Kidney (tissue), 14 donors: ENCODE measurements around the gene TSPAN31. TPM values are rescaled to one million over a fixed set of nuclear protein-coding genes. Genes with fewer than 3 reads are reported as not detected.
"Not testable (repeated sequence)": the region's sequence is repeated elsewhere in the genome, so short reads cannot be mapped to it uniquely, and the experiment has no call there.

Experiments
- DNase-seq, 5 donors: peaks; one replicate each; pipeline ENCODE4 v3.0.0-alpha.2; 2013 to 2020
- FAIRE-seq: peaks from 2 replicates; lab custom pipeline; 2012; peaks lifted over from hg19 to GRCh38; lab: Jason Lieb, UNC
- H3K27ac ChIP-seq, 2 donors: one replicate each; pipeline ENCODE4 v1.7.0; 2013; ENCODE audit warnings: low read depth in 2 of 2, low read length in 2 of 2, inconsistent platforms in 1 of 2
- H3K27me3 ChIP-seq: one replicate; pipeline ENCODE4 v1.7.1; 2013; ENCODE audit warnings: low read length, inconsistent platforms; ENCODE audit not compliant: control insufficient read depth, insufficient read depth
- H3K36me3 ChIP-seq, 3 donors: one replicate each; pipeline versions ENCODE4 v1.7.0 to v1.7.1; 2013; ENCODE audit warnings: low read length in 3 of 3, control low read depth in 1 of 3, inconsistent platforms in 1 of 3; ENCODE audit not compliant: insufficient read depth in 3 of 3, control insufficient read depth in 2 of 3
- H3K4me1 ChIP-seq, 3 donors: one replicate each; pipeline versions ENCODE4 v1.7.0 to v1.7.1; 2013; ENCODE audit warnings: low read length in 3 of 3, inconsistent platforms in 1 of 3, low read depth in 1 of 3; ENCODE audit not compliant: control insufficient read depth in 2 of 3, insufficient read depth in 2 of 3
- H3K4me3 ChIP-seq, 3 donors: one replicate each; pipeline versions ENCODE4 v1.7.0 to v1.8.1; 2013; ENCODE audit warnings: low read length in 3 of 3, control low read depth in 1 of 3, inconsistent platforms in 1 of 3
- H3K9ac ChIP-seq, 3 donors: one replicate each; pipeline versions ENCODE4 v1.7.0 to v1.7.1; 2013; ENCODE audit warnings: low read length in 3 of 3, control low read depth in 1 of 3, inconsistent platforms in 1 of 3
- H3K9me3 ChIP-seq, 3 donors: one replicate each; pipeline versions ENCODE4 v1.7.0 to v1.7.1; 2013; ENCODE audit warnings: low read length in 3 of 3, control low read depth in 1 of 3, inconsistent platforms in 1 of 3; ENCODE audit not compliant: control insufficient read depth in 2 of 3, insufficient read depth in 1 of 3
- intact Hi-C: fragments of 100-400 bp; cut with DNase I; formaldehyde crosslinking; loops from one replicate; pipeline ENCODE4 v1.11.1; 2022
- polyA plus RNA-seq: library from polyadenylated mRNA; stranded (reverse); fragments of 350-450 nt; fragmentation: Illumina TruSeq; extraction: RNeasy Lipid Tissue Mini Kit (QIAGEN cat#74804); gene quantifications from one replicate; pipeline ENCODE4 v1.2.3, GENCODE V29; 2014; ENCODE audit warnings: low read depth, low replicate concordance; ENCODE audit not compliant: insufficient read depth
- total RNA-seq: library from RNA; stranded (reverse); fragmentation: NEBNext Ultra II Directional; extraction: Animal tissue kit (Norgen Biotek cat#: 25700); gene quantifications from one replicate; pipeline ENCODE4 v1.2.1, GENCODE V29; 2021
- TF ChIP-seq, protein P1 (sequence below): IDR thresholded peaks from 3 replicates; pipeline ENCODE4 v1.5.1; 2012; ENCODE audit warnings: mild to moderate bottlenecking, moderate library complexity, borderline replicate concordance; ENCODE audit not compliant: insufficient read depth; ENCODE audit errors: extremely low read depth
- donor health status: control.
- donor health status: control.
- donor health status: control.
- donor health status: control.
- donor health status: control.
- donor health status: DM: yes; HTN: yes; CAD: no.
- donor health status: Normal renal cell carcinoma (clear cell type).

TSPAN31 gene
- total and polyA plus RNA-seq, 2 donors from 2014 or later: 53.3 to 60.1 TPM

DNA sequence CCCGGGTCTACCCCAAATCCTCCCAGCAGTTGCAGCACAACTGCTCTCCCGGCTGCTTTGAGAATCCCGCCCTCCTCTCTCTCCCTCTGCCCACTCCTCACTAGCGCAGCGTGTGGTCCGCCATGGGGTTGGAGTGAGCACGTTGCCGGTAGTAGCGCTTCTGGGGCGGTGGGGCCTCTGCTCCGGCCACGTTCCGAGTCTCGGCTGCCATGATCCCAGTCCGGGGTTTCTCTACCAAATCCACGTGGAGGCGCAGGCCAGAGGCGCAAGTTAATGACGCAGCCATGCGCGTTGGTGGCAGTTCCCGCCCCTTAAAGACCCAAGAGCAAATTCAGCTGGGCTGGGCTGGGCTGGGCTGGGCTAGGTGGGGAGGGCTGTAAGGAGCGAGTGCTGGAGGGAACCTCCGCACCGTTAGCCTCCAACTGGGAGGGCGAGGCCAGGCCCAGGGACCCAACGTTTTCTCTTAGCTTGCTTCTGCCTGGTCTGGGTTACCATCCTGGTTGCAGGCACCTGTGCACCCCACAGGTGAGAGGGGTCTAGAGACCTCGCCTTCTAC is 27.1 kb downstream of the TSPAN31 start, which contains the start of gene METTL1:
TSS of gene METTL1 (minus strand) at position 233 of the 556 bp plus-strand sequence. CDS start at position 211, 22 bp downstream.
- no peaks in the 10 kb centered on the region for H3K9me3 ChIP-seq
- intact Hi-C loops: no loop called here
- FAIRE-seq (no peak), DNase-seq (peak; percentile 97 to 99 (median 98))
- peaks cover 0 to 4% (median 0%) of the 10 kb centered on the region in 3 donors for H3K36me3 ChIP-seq
- peak within 1 kb of the TSS; percentile 91 to 96 for H3K27ac ChIP-seq
- H3K4me3 ChIP-seq: peak within 1 kb of the TSS; percentile 81 to 95 (median 89)
- H3K4me1 ChIP-seq: peaks cover 0 to 7% (median 0%) of the 10 kb centered on the region in 3 donors
- H3K27me3 ChIP-seq: peaks cover under 1% of the 10 kb centered on the region
- peak within 1 kb of the TSS; percentile 61 to 86 (median 83) for H3K9ac ChIP-seq
- TF ChIP-seq, protein P1, sequence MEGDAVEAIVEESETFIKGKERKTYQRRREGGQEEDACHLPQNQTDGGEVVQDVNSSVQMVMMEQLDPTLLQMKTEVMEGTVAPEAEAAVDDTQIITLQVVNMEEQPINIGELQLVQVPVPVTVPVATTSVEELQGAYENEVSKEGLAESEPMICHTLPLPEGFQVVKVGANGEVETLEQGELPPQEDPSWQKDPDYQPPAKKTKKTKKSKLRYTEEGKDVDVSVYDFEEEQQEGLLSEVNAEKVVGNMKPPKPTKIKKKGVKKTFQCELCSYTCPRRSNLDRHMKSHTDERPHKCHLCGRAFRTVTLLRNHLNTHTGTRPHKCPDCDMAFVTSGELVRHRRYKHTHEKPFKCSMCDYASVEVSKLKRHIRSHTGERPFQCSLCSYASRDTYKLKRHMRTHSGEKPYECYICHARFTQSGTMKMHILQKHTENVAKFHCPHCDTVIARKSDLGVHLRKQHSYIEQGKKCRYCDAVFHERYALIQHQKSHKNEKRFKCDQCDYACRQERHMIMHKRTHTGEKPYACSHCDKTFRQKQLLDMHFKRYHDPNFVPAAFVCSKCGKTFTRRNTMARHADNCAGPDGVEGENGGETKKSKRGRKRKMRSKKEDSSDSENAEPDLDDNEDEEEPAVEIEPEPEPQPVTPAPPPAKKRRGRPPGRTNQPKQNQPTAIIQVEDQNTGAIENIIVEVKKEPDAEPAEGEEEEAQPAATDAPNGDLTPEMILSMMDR: no peak

DNA sequence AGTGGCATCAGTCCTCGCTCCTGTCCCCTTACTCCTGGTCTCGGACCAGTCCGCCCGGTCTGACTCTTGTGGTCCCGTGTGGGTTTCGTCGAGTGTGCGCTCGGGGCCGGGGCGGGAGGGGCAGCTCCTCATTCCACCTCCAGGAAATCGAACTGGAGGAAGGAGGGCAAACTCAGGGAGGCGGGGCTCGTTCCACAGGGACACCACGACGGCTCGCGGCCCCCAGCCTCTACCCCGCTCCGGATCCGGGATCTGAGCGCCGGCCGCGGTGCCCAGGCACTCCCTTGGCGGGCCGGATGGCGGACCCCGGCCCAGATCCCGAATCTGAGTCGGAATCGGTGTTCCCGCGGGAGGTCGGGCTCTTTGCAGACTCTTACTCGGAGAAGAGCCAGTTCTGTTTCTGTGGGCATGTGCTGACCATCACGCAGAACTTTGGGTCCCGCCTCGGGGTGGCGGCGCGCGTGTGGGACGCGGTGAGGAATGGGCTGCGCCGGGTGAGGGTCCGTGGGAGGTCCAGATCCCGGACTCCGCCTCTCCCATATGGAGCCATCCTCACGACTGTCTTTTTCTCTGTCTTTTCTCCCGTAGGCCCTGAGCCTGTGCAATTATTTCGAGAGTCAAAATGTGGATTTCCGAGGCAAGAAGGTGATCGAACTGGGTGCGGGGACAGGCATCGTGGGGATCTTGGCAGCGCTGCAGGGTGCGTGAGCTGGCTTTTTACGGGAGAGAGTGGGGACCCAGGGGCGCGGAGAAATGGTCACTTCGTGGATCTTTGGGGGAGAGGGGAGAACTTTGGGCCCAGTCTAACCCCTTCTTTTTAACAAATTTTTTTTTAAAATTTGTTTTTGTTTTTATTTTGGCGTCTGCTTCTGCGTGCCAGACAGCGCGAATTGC is 27.8 kb downstream of the TSPAN31 start, which contains the start of gene EEF1AKMT3:
TSS of gene EEF1AKMT3 (plus strand) at position 186 of the 894 bp plus-strand sequence. CDS start at position 297, 111 bp downstream.
- peak within 1 kb of the TSS; percentile 81 to 95 (median 89) for H3K4me3 ChIP-seq
- H3K9me3 ChIP-seq: no peaks in the 10 kb centered on the region
- FAIRE-seq (no peak), DNase-seq (peak in 4 of 5 donors; percentile 51 to 90 (median 66))
- intact Hi-C loops: no loop called here
- H3K36me3 ChIP-seq: peaks cover 0 to 4% (median 0%) of the 10 kb centered on the region in 3 donors
- peaks cover 0 to 7% (median 0%) of the 10 kb centered on the region in 3 donors for H3K4me1 ChIP-seq
- peak within 1 kb of the TSS; percentile 61 to 86 (median 83) for H3K9ac ChIP-seq
- TF ChIP-seq, protein P1: no peak
- H3K27ac ChIP-seq: peak within 1 kb of the TSS; percentile 91 to 96
- no peaks in the 10 kb centered on the region for H3K27me3 ChIP-seq

DNA sequence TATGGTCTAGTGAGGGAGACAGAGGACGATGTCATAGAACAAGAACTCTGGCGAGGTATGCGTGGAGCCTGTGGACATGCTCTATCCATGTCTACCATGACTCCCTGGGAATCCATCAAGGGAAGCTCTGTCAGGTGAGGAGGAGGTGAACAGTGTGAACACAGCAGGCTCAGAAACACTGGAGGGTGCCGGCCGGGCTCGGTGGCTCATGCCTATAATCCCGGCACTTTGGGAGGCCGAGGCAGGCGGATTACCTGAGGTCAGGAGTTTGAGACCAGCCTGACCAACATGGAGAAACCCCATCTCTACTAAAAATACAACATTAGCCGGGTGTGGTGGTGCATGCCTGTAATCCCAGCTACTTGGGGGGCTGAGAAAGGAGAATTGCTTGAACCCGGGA is 29.8 kb downstream of the TSPAN31 start:
- FAIRE-seq, H3K36me3 ChIP-seq, H3K4me3 ChIP-seq, H3K9me3 ChIP-seq, H3K27ac ChIP-seq, intact Hi-C loops, H3K9ac ChIP-seq, H3K4me1 ChIP-seq, H3K27me3 ChIP-seq: not testable (repeated sequence)
- peak in 1 of 5 donors; percentile 56 for DNase-seq

DNA sequence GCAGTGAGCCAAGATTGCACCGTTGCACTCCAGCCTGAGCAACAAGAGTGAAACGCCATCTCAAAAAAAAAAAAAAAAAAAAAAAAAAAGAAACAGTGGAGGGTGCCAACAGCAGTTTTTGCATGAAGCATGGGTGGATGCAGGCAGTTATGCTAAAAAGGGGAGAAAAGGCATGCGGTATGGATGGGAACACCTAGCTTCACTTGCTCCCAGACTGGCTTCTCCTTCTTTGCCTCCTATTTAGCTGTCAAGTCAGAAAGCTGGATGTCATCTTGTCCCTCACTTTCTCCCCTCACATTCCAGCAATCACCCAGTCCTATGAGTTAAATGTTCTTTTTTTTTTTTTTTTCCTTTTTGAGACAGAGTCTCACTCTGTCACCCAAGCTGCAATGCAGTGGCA is 30.2 kb downstream of the TSPAN31 start:
- H3K27me3 ChIP-seq: no peaks in the 10 kb centered on the region
- peaks cover 0 to 4% (median 0%) of the 10 kb centered on the region in 3 donors for H3K36me3 ChIP-seq
- intact Hi-C loops: no loop called here
- H3K4me1 ChIP-seq: peaks cover 0 to 9% (median under 1%) of the 10 kb centered on the region in 3 donors
- no peak overlapping the region for H3K27ac ChIP-seq
- H3K9ac ChIP-seq: no peak overlapping the region
- no peaks in the 10 kb centered on the region for H3K9me3 ChIP-seq
- DNase-seq (no peak), FAIRE-seq (no peak)
- TF ChIP-seq, protein P1: no peak
- H3K4me3 ChIP-seq: no peak overlapping the region
